GM12872 (cell line): ENCODE measurements around the gene RPTOR.

Experiments
- CTCF ChIP-seq: IDR thresholded peaks from 3 replicates; pipeline ENCODE4 v1.5.1; 2011; ENCODE audit warnings: low read depth, mild to moderate bottlenecking, low read length, moderate library complexity; ENCODE audit not compliant: insufficient read depth

The RPTOR gene

GRCh38 chr17:80980397-80981061 is 435.9 kb downstream of the RPTOR start:
- no peak for TF ChIP-seq CTCF

- TF ChIP-seq CTCF: peak; percentile 63; the same call in 2 of the 3 replicates
These were observed 436.6 kb downstream of the RPTOR start for GRCh38 chr17:80981062-80981902.

- no peak for TF ChIP-seq CTCF
These were observed 437.3 kb downstream of the RPTOR start for GRCh38 chr17:80981929-80982425.

GRCh38 chr17:80982426-80982974 is 437.9 kb downstream of the RPTOR start:
- TF ChIP-seq CTCF: no peak

- no peak for TF ChIP-seq CTCF
These were observed 438.9 kb downstream of the RPTOR start for GRCh38 chr17:80983545-80983944.

- no peak for TF ChIP-seq CTCF
These were observed 440.1 kb downstream of the RPTOR start for GRCh38 chr17:80984749-80985148.

GRCh38 chr17:80986046-80986445 is 441.4 kb downstream of the RPTOR start:
- TF ChIP-seq CTCF: no peak
